GM12875 (cell line): ENCODE results near the gene CASR.

Experiments used
- H3K4me3 ChIP-seq: one replicate; pipeline ENCODE4 v1.5.1; 2011; ENCODE audit warnings: low read depth, low read length, control low read depth
- CTCF ChIP-seq: IDR thresholded peaks from 2 replicates; pipeline ENCODE4 v1.5.1; 2011; ENCODE audit warnings: low read depth, mild to moderate bottlenecking, control low read depth, inconsistent platforms, low read length, moderate library complexity, borderline replicate concordance; ENCODE audit not compliant: insufficient read depth

Gene CASR

GRCh38 chr3:122232485-122232884, 49.0 kb downstream of the CASR start:
- TF ChIP-seq CTCF, result no peak
- no peak overlapping the region for H3K4me3 ChIP-seq

GRCh38 chr3:122233101-122233952, 49.9 kb downstream of the CASR start:
- peak overlapping the region; percentile 5 for H3K4me3 ChIP-seq

GRCh38 chr3:122234117-122234516, 50.6 kb downstream of the CASR start:
- H3K4me3 ChIP-seq, result no peak overlapping the region
- TF ChIP-seq CTCF, result no peak

More at GRCh38 chr3:122233101-122233952, 49.9 kb downstream of the CASR start:
- no peak for TF ChIP-seq CTCF

- H3K4me3 ChIP-seq, result no peak overlapping the region
- no peak for TF ChIP-seq CTCF
These were observed 51.7 kb downstream of the CASR start for GRCh38 chr3:122235147-122235546.

DNA sequence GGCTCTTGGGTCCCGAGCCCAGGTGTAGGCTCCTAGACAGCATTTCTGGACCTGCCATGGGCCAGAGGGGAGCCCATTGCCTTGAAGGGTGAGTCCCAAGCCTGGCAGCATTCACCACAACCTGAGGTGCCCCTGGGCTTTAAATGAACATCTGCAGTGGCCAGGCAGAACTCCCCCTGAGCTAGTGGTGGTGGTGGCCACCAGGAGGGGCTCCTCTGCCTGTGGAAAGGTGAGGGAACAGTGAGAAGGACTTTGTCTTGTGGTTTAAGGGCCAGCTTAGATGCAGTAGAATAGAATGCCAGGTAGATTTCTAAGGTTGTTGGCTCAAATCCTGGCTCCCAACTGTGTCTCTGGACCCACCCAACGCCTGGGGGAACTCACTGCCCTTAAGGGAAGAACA, 55.6 kb downstream of the CASR start:
- no peak overlapping the region for H3K4me3 ChIP-seq
- TF ChIP-seq CTCF, result no peak

DNA sequence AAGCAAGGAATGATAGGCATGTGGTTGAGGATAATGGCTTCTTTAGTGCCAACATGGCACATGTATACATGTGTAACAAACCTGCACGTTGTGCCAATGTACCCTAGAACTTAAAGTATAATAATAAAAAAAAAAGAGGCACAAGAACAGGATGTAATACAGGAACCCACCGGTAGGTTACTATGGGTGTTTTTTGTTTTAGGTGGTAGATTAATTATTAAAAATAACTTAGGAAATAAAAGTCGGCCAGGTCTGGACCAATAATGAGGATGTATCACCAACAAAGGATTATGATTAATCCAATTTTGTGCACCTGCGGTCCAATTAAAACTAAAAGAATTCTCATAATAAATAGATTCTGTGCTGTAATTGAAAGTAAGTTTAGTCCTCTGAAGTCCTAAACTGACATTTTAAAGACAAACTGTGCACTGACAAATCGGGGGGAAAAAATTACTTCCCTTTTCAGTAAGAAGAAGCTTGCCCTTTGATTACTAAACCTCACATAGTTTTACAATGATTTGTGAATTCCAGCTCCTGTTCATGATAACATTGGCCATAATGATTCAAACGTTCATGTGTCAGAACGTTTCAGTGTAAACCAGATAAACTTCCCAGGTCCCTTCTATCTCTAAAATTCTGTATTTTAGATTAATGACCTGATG, 62.2 kb downstream of the CASR start:
- H3K4me3 ChIP-seq, result peak overlapping the region; percentile 23
- peak; percentile 15; the same call in 1 of the 2 replicates for TF ChIP-seq CTCF
